GM12891 (cell line): ENCODE results near the gene LUZP1.

ENCODE experiments used
- PAX5 ChIP-seq: IDR thresholded peaks from 2 replicates; pipeline ENCODE4 v1.6.1; 2011; ENCODE audit warnings: low read length, moderate library complexity, mild to moderate bottlenecking; ENCODE audit not compliant: insufficient read depth, severe bottlenecking
- POLR2A ChIP-seq: IDR thresholded peaks from 2 replicates; pipeline ENCODE4 v1.6.1; 2011; ENCODE audit warnings: low read depth, low read length, control low read depth
- POLR2AphosphoS5 ChIP-seq: IDR thresholded peaks from 2 replicates; pipeline ENCODE4 v1.6.1; 2011; ENCODE audit warnings: low read depth, low read length, control low read depth
- POU2F2 ChIP-seq: IDR thresholded peaks from 2 replicates; pipeline ENCODE4 v1.6.1; 2011; ENCODE audit warnings: low read depth, mild to moderate bottlenecking, control low read depth, low read length, moderate library complexity
- SPI1 ChIP-seq: IDR thresholded peaks from 2 replicates; pipeline ENCODE4 v1.6.1; 2011; ENCODE audit warnings: low read depth, low read length, control low read depth
- TAF1 ChIP-seq: IDR thresholded peaks from 2 replicates; pipeline ENCODE4 v1.6.1; 2011; ENCODE audit warnings: low read depth, low read length, control low read depth

- no peak for TF ChIP-seq POLR2AphosphoS5
- TF ChIP-seq POLR2A, result no peak
- TF ChIP-seq TAF1, result no peak
- TF ChIP-seq SPI1, result no peak
- no peak for TF ChIP-seq PAX5
- no peak for TF ChIP-seq POU2F2
Measured at GRCh38 chr1:23037081-23037740, 131.4 kb downstream of the LUZP1 start.
